ENCODE data around the gene MYOM3. TPM values are rescaled to one million over a fixed set of nuclear protein-coding genes. Genes with fewer than 3 reads are reported as not detected.

MYOM3 gene
- total RNA-seq, 1 donor from 2014 or later = not detected

- Mint-ChIP-seq H3K36me3 (ENCODE audit: unreplicated experiment) (no peaks in the 10 kb centered on the region), H3K27ac (ENCODE audit: unreplicated experiment) (no peak overlapping the region), H3K27me3 (ENCODE audit: unreplicated experiment) (peaks cover 22% of the 10 kb centered on the region), H3K4me1 (ENCODE audit: unreplicated experiment) (peaks cover 12% of the 10 kb centered on the region), H3K4me3 (ENCODE audit: unreplicated experiment) (peak overlapping the region; percentile 55), H3K9me3 (ENCODE audit: unreplicated experiment) (no peaks in the 10 kb centered on the region)
- peak; percentile 89 for TF ChIP-seq CTCF (IDR thresholded peaks at IDR 0.05)
- DNase-seq (ENCODE audit: extremely low spot score, unreplicated experiment) = peak; percentile 94
Observed at GRCh38 chr1:24150234-24151174, 38.6 kb upstream of the MYOM3 start.

- Mint-ChIP-seq H3K36me3 (ENCODE audit: unreplicated experiment) (no peaks in the 10 kb centered on the region), H3K27ac (ENCODE audit: unreplicated experiment) (no peak overlapping the region), H3K27me3 (ENCODE audit: unreplicated experiment) (peaks cover 23% of the 10 kb centered on the region), H3K9me3 (ENCODE audit: unreplicated experiment) (no peaks in the 10 kb centered on the region), H3K4me1 (ENCODE audit: unreplicated experiment) (peaks cover 12% of the 10 kb centered on the region), H3K4me3 (ENCODE audit: unreplicated experiment) (no peak overlapping the region)
- TF ChIP-seq CTCF (IDR thresholded peaks at IDR 0.05) = no peak
- DNase-seq (ENCODE audit: extremely low spot score, unreplicated experiment) = no peak
Observed at GRCh38 chr1:24149866-24150233, 37.9 kb upstream of the MYOM3 start.

- H3K9me3 Mint-ChIP-seq (ENCODE audit: unreplicated experiment) = no peaks in the 10 kb centered on the region
- peaks cover 37% of the 10 kb centered on the region for H3K27me3 Mint-ChIP-seq (ENCODE audit: unreplicated experiment)
- no peak overlapping the region for H3K4me3 Mint-ChIP-seq (ENCODE audit: unreplicated experiment)
- no peak for TF ChIP-seq CTCF (IDR thresholded peaks at IDR 0.05)
- H3K4me1 Mint-ChIP-seq (ENCODE audit: unreplicated experiment) = peaks cover 12% of the 10 kb centered on the region
- no peak for DNase-seq (ENCODE audit: extremely low spot score, unreplicated experiment)
- H3K27ac Mint-ChIP-seq (ENCODE audit: unreplicated experiment) = no peak overlapping the region
- no peaks in the 10 kb centered on the region for H3K36me3 Mint-ChIP-seq (ENCODE audit: unreplicated experiment)
Observed at GRCh38 chr1:24147816-24148215, 35.9 kb upstream of the MYOM3 start.

GRCh38 chr1:24147194-24147593 lies 35.3 kb upstream of the MYOM3 start:
- peaks cover 39% of the 10 kb centered on the region for H3K27me3 Mint-ChIP-seq (ENCODE audit: unreplicated experiment)
- no peaks in the 10 kb centered on the region for H3K36me3 Mint-ChIP-seq (ENCODE audit: unreplicated experiment)
- H3K4me3 Mint-ChIP-seq (ENCODE audit: unreplicated experiment) = no peak overlapping the region
- no peak overlapping the region for H3K27ac Mint-ChIP-seq (ENCODE audit: unreplicated experiment)
- H3K4me1 Mint-ChIP-seq (ENCODE audit: unreplicated experiment) = peaks cover 12% of the 10 kb centered on the region
- TF ChIP-seq CTCF (IDR thresholded peaks at IDR 0.05) = no peak
- no peak for DNase-seq (ENCODE audit: extremely low spot score, unreplicated experiment)
- no peaks in the 10 kb centered on the region for H3K9me3 Mint-ChIP-seq (ENCODE audit: unreplicated experiment)

Data from osteocyte (in vitro differentiated cells).